HUDEP-2 (cell line): Measurements from ENCODE around the gene CHI3L2.

Experiments used
- DNase-seq, 76 experiments: peaks; one replicate each; lab custom pipeline; 2025; ENCODE audit not compliant: unreplicated experiment in 76 of 76; lab: John Stamatoyannopoulos, UW

The CHI3L2 gene

GRCh38 chr1:111286912-111287311 is 59.4 kb downstream of the CHI3L2 start:
- DNase-seq = no peak

GRCh38 chr1:111289371-111289770 is 61.9 kb downstream of the CHI3L2 start:
- no peak for DNase-seq

- no peak for DNase-seq
Observed at GRCh38 chr1:111290104-111290503, 62.6 kb downstream of the CHI3L2 start.

GRCh38 chr1:111290630-111291029 is 63.1 kb downstream of the CHI3L2 start, which contains the start of gene CHIA:
Gene CHIA (plus strand): TSS chr1:111290851. CDS start chr1:111310468, 19,617 bp downstream.
- no peak for DNase-seq
